HG02852 (cell line): ENCODE measurements around the gene ZNF189.

Experiments
- ATAC-seq: cut with Tn5 transposase; IDR thresholded peaks from one replicate; pipeline ENCODE4 v1.9.1; 2021; ENCODE audit warnings: mild to moderate bottlenecking, moderate library complexity; ENCODE audit not compliant: unreplicated experiment

The ZNF189 gene

DNA sequence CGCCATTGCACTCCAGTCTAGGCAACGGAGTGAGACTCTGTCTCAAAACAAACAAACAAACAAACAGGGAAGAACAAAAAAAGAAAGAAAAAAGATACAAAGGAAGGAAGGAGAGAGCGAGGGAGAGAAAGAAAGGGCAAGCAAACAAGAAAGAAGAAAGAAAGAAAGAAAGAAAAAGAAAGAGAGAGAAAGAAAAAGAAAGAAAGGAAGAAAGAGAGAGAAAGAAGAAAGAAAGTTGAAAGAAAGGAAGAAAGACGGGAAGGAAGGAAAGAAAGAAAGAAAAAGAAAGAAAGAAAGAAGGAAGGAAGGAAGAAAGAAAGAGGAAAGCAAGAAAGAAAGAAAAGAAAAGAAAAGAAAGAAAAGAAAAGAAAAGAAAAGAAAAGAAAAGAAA, 50.0 kb downstream of the ZNF189 start:
- no peak for ATAC-seq

DNA sequence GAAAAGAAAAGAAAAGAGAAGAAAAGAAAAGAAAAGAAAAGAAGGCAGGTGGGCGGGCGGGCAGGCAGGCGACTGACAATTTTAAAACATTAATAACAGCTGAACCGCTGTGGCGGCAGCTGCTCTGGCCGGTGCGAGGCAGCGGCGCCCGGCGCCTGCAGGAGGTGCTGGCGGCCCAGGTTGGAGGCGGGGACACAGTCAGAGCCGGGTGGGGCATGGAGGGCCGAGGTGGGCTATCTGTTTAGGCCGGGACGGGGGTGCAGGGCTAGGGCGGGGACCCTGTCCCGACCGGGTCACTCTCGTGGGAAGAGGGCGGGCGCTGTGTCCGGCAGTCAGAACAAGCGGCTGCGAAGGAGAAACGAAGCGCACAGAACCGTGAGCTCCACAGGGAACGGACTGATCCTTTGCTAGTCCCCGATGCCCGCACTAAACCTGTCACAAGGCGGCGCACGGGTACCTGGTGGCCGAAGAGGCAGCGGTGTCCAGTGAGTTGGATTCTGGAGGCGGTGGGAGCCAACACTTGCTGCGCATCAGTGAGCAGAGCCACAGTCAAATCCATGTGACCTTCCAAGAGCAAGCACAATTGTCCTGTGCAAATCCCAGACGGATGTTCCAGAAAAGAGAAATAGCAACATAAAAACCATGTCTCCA, 50.5 kb downstream of the ZNF189 start:
- peak; percentile 98 for ATAC-seq

DNA sequence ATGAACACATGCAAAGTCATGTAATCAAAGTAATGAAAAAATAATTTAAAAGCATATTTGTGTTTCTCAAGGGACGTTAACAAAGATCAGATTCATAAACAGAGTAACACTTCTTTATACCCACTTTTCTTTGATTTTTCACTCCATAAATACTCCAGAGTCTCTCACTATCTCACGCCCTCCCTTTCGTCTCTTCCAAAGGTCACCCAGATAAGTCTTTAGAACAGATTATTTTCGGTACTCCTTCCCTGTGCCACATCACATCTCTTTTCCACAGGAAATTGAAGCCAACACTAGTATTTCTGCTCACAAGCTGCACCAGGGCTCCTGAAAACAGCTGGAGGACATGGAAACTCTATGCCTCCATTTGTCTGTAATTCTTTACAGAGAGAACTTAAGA, 52.3 kb downstream of the ZNF189 start:
- ATAC-seq = no peak

- no peak for ATAC-seq
These were observed 52.8 kb downstream of the ZNF189 start for GRCh38 chr9:101451498-101451897.

DNA sequence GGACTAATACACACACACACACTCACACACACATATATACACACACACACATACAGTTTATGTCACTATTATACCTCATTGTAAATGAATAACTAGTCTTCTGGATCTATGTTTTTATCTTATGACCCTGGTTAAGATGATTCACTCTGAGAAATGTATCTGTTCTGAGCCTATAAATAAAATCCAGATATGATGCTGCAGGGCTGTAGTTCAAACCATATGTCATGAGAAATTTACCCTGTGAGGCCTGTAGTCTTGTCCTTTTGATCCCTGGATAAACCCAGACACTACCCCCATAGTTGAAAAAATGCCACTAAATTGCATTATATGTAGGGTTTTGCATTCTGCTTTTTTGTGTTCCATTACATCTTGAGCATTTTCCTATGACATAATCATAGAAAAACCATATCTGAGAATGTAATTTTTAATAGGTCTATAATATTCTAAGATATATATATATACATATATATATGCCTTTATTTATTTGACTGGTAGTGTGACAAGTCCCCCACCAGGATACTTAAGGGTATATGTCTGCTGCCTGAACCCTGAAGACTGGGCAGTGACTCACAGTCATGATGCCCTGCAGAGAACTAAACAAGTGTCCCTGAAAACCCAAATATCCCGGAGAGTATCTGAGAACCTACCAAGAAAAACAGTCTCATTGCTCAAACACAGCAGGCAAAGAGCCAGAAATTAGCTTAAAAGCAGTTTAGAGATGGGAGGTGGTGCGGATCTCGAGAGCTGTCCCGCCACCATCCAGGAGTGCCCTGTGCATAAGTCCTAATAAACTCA, 55.3 kb downstream of the ZNF189 start:
- no peak for ATAC-seq

GRCh38 chr9:101455656-101456240, 57.1 kb downstream of the ZNF189 start:
- no peak for ATAC-seq

- ATAC-seq = no peak
These were observed 58.4 kb downstream of the ZNF189 start for GRCh38 chr9:101457003-101457402.

DNA sequence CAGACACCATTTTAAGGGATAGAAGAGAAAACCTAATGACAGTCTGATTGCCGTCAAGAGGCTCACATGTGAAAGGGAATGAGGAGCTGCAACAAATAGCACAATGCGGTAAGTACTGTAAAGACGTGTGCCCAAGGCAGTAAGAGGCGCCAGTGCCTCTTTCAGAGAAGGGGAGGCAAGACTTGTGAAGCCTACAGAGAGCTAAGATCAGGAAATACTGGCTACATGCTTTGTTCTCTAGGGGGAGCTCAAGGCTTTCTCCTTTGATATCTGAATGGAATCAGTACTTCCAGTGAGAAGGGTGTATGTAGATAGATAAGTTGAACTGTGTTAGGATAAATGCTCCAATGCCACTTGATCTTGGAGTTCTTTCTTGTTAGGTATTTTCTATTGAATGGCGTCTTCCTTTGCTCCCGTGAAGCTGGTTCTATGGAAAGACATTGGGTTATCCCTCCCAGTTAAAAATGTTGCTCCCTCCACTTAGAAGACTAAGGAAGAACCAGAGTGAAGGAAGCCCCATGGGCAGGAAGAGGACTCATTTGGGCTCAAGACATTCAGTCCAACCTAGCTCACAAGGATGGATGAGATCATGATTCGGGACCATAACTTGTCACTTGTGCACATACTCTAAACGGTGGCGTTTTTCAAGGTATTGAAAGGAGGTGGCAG, 60.4 kb downstream of the ZNF189 start:
- ATAC-seq = peak; percentile 89
